Stimulated activated CD8-positive, alpha-beta memory T cell treated with anti-CD3 and anti-CD28 coated beads, Interleukin-2, amount 100 ng/mL, for 48 hours (primary cell): Measurements from ENCODE around the gene GXYLT2.
"Not testable (repeated sequence)": the region's sequence is repeated elsewhere in the genome, so short reads cannot be mapped to it uniquely, and the experiment has no call there.

Experiments used
- DNase-seq, 2 donors: peaks; one replicate each; pipeline ENCODE4 v3.0.0-alpha.2; 2020; ENCODE audit warnings: low read depth in 2 of 2

Gene GXYLT2

GRCh38 chr3:72892081-72892775 is 4.4 kb downstream of the GXYLT2 start:
- DNase-seq: no peak

GRCh38 chr3:72892870-72893269 is 5.0 kb downstream of the GXYLT2 start:
- DNase-seq: no peak

GRCh38 chr3:72894976-72895552 is 7.2 kb downstream of the GXYLT2 start:
- DNase-seq: no peak

- no peak for DNase-seq
Observed at GRCh38 chr3:72896996-72897757, 9.3 kb downstream of the GXYLT2 start.

- no peak for DNase-seq
Observed at GRCh38 chr3:72897758-72898007, 9.8 kb downstream of the GXYLT2 start.

DNA sequence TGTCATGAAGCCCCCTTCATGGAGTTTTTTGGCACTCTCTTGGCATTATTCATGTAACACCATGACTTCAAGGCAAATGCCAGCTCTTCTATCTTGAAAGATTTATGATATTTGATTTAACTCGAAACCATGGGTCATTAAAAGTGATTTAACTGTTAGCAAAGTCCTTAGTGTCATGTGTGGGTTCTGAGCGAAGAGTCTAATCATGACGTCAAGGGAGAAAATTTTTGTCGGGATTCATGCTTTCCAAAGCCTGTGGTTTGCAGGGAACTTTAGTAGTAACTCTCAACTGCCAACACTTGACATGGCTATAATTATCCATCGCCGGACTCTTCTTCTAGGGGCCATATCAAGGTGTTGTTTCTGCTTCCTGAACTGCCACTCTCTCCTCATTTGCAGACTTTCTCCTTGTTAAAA is 11.5 kb downstream of the GXYLT2 start:
- no peak for DNase-seq

DNA sequence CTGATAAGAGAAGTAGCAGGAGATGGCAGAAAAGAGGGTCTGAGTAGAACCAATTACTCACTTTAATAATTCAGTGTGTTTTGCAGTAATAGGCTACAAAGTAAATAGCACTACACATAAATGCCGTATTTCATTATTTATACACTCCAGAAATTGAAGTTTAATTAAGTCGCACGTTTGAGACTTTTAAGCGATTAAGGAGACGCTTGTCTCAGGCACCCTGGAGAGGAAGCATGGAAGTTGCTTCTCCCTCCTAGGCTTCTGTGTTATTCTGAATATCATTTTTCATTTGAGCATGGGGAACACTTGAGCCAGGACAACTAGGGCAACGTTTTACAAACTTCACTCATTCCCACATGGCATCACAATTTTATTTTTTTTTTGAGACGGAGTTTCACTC is 12.2 kb downstream of the GXYLT2 start:
- DNase-seq: no peak

DNA sequence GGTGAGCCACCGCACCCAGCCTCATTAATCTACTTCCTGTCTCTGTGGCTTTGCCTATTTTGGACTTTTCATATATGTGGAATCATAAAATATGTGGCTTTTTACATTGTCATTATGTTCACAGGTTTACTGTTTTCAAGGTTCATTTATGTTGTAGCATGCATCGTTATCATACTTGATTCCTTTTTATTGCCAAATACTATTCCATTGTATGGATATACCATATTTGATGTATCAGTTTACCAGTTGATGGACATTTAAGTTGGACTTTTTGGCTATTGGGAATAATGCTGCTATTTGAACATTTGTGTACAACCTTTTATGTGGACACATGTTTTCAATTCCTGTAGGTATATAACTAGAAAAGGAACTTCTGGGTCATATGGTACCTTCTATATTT is 14.0 kb downstream of the GXYLT2 start:
- DNase-seq: no peak

DNA sequence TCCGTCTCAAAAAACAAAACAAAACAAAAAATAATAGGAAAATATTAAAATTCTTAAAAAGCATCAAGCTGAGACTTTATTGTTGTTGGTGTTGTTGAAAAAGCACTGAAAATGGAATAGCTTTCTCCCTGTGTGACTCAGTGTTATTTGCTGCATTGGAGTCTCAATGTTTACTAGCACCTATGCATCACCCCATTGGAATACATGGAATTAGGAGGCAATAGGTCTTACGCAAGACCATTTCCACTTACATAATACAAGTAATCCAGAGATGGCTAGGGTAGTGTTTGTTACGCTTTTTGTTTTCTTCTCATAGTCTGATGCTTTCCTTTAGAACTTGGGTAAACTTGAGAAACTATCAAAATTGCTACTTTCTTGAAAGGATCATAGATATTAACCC is 15.2 kb downstream of the GXYLT2 start:
- no peak for DNase-seq

- no peak for DNase-seq
Observed at GRCh38 chr3:72904163-72904562, 16.3 kb downstream of the GXYLT2 start.

- DNase-seq: no peak
Observed at GRCh38 chr3:72906154-72906553, 18.3 kb downstream of the GXYLT2 start.

- no peak for DNase-seq
Observed at GRCh38 chr3:72907131-72907711, 19.4 kb downstream of the GXYLT2 start.

- no peak for DNase-seq
Observed at GRCh38 chr3:72907731-72908620, 20.1 kb downstream of the GXYLT2 start.

DNA sequence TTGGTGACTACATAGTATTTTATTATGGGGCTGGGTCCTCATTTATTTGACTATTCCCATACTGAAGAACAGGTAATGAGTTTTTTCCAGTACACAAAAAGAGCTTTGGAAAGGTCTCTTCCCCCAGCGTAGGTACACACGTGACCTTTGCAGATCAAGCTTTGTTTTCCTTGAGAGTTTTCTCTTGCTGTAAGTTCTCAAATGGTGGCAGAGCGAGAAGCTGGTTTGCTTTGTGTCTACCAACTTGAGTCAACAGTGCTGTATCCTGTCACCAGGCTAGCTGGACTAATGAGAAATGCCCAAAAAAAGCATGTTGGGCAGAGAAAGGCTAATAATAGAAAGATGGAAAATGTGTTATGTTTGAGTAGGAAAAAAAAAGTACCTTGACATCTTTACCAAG is 21.7 kb downstream of the GXYLT2 start:
- DNase-seq: no peak

DNA sequence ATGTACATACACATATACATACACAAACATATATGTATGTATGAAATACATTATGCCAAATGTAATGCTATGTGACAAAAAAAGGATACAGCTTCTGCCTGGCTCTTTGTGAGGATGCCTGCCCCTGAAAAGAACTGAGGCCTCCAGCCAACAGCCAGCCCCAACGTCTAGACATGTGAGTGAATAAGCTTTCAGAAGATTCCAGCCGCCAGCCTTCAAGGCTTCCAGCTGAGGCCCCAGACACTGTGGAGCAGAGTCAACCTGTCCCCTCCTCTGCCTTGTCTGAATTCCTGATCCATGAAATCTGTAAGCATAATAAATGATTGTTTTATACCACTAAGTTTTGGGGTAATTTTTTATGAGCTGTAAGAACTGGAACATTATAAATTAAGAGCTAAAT is 24.7 kb downstream of the GXYLT2 start:
- DNase-seq: no peak

GRCh38 chr3:72914383-72914782 is 26.5 kb downstream of the GXYLT2 start:
- no peak for DNase-seq

DNA sequence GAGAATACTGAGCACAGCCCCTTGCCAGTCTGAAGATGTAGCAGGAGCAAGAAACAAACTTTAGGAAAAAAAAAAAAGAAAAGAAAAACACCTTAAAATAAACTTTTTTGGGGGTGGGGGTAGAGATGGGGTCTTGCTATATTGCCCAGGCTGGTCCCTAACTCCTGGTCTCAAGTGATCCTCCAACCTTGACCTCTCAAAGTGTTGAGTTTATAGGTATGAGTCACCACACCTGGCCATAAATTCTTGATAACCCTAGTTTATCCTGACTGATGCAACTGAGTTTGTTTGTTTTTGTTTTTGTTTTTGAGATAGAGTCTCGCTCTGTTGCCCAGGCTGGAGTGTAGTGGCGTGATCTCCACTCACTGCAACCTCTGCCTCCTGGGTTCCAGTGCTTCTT is 28.4 kb downstream of the GXYLT2 start:
- DNase-seq: no peak

- DNase-seq: no peak
Observed at GRCh38 chr3:72919520-72919919, 31.7 kb downstream of the GXYLT2 start.

DNA sequence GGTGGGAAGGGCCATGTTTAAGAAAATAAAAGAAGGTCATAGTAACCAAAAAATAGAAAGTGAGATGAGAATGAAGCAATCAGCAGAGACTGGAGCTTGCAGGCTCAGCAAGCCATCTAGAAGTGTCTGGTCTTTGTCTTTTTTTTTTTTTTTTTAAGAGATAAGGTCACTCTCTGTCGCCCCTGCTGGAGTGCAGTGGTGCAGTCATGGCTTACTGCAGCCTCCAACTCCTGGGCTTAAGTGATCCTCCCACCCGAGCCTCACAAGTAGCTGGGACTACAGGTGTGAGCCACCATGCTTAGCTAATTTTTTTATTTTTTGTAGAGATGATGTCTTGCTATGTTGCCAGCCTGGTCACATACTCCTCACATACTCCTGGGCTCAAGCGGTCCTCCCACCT is 36.2 kb downstream of the GXYLT2 start:
- DNase-seq: no peak

DNA sequence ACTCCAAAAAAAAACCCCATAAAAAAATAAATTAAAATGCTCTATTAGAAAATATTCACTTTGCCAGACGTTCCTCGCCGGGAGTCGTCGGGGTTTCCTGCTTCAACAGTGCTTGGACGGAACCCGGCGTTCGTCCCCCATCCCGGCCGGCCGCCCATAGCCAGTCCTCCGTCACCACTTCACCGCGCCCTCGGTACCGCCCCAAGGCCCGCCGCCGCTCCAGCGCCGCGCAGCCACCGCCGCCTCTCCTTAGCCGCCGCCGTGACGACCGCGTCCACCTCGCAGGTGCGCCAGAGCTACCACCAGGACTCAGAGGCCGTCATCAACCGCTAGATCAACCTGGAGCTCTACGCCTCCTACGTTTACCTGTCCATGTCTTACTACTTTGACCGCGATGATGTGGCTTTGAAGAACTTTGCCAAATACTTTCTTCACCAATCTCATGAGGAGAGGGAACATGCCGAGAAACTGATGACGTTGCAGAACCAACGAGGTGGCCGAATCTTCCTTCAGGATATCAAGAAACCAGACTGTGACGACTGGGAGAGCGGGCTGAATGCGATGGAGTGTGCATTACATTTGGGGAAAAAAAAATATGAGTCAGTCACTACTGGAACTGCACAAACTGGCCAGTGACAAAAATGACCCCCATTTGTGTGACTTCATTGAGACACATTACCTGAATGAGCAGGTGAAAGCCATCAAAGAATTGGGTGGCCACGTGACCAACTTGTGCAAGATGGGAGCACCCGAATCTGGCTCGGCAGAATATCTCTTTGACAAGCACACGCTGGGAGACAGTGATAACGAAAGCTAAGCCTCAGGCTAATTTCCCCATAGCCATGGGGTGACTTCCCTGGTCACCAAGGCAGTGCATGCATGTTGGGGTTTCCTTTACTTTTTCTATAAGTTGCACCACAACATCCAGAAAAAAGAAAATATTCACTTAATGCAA is 41.2 kb downstream of the GXYLT2 start:
- DNase-seq: not testable (repeated sequence)

DNA sequence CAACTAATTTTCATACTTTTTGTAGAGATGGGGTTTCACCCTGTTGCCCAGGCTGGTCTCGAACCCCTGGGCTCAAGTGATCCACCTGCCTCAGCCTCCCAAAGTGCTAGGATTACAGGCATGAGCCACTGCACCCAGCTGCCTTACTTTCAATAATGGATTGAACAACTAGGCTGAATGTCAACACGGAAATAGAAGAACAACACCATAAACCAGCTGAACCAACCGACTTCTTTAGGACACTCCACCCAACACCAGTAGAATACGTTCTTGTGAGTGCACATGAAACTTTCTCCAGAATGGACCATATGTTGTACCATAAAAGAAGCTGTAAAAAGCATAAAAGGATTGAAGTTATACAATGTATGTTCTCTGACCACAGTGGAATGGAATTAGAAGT is 42.9 kb downstream of the GXYLT2 start:
- DNase-seq: no peak
